Measurements from ENCODE around the gene KIF7. TPM values are rescaled to one million over a fixed set of nuclear protein-coding genes. Genes with fewer than 3 reads are reported as not detected.

The KIF7 gene
- total RNA-seq, 1 donor from 2014 or later = 4.3 TPM

GRCh38 chr15:89674526-89674925, 19.3 kb upstream of the KIF7 start:
- no peak overlapping the region for H3K4me3 ChIP-seq
- no peaks in the 10 kb centered on the region for H3K36me3 ChIP-seq
- no peaks in the 10 kb centered on the region for H4K20me1 ChIP-seq (ENCODE audit: low read depth)
- no peaks in the 10 kb centered on the region for H3K36me3 Mint-ChIP-seq
- no peak overlapping the region for H3K27ac ChIP-seq
- no peak overlapping the region for H3K4me2 ChIP-seq
- H3K9me3 Mint-ChIP-seq = no peaks in the 10 kb centered on the region
- H3K4me1 ChIP-seq = no peaks in the 10 kb centered on the region
- H2AFZ ChIP-seq (replicated peaks) = no peak overlapping the region
- no peak overlapping the region for H3K9ac ChIP-seq
- H3F3A ChIP-seq (ENCODE audit: low read depth) = no peaks in the 10 kb centered on the region
- no peaks in the 10 kb centered on the region for H3K9me3 ChIP-seq (ENCODE audit: low read depth)
- no peaks in the 10 kb centered on the region for H3K27me3 ChIP-seq
- no peak overlapping the region for H3K27ac Mint-ChIP-seq
- H3K79me2 ChIP-seq (ENCODE audit: low read depth) = no peaks in the 10 kb centered on the region
- H3K4me3 Mint-ChIP-seq = no peak overlapping the region
- no peak for TF ChIP-seq CTCF (IDR thresholded peaks at IDR 0.05)
- no peak for TF ChIP-seq EZH2 (IDR thresholded peaks at IDR 0.05)
- no peak for TF ChIP-seq EZH2phosphoT487 (IDR thresholded peaks at IDR 0.05)
- no peak for DNase-seq (ENCODE audit: low spot score)
- H3K4me1 Mint-ChIP-seq = peaks cover 16% of the 10 kb centered on the region
- H3K27me3 Mint-ChIP-seq (ENCODE audit: insufficient read depth, low read depth) = peaks cover 5% of the 10 kb centered on the region

GRCh38 chr15:89673165-89673512, 17.9 kb upstream of the KIF7 start:
- H3K4me2 ChIP-seq = no peak overlapping the region
- Mint-ChIP-seq H3K27me3 (ENCODE audit: insufficient read depth, low read depth) (peaks cover 7% of the 10 kb centered on the region), H3K9me3 (no peaks in the 10 kb centered on the region), H3K36me3 (no peaks in the 10 kb centered on the region), H3K4me3 (no peak overlapping the region), H3K4me1 (peaks cover 6% of the 10 kb centered on the region), H3K27ac (peak overlapping the region; percentile 92)
- no peak overlapping the region for H3K27ac ChIP-seq
- H3K9ac ChIP-seq = no peak overlapping the region
- peak; percentile 86 for DNase-seq (ENCODE audit: low spot score)
- no peak overlapping the region for H3K4me3 ChIP-seq
- no peaks in the 10 kb centered on the region for H3K36me3 ChIP-seq
- H3K9me3 ChIP-seq (ENCODE audit: low read depth) = no peaks in the 10 kb centered on the region
- no peaks in the 10 kb centered on the region for H3K4me1 ChIP-seq
- no peak overlapping the region for H2AFZ ChIP-seq (replicated peaks)
- TF ChIP-seq CTCF (IDR thresholded peaks at IDR 0.05) (peak; percentile 77), EZH2 (IDR thresholded peaks at IDR 0.05) (no peak), EZH2phosphoT487 (IDR thresholded peaks at IDR 0.05) (no peak)
- H3F3A ChIP-seq (ENCODE audit: low read depth) = no peaks in the 10 kb centered on the region
- no peaks in the 10 kb centered on the region for H4K20me1 ChIP-seq (ENCODE audit: low read depth)
- no peaks in the 10 kb centered on the region for H3K79me2 ChIP-seq (ENCODE audit: low read depth)
- H3K27me3 ChIP-seq = no peaks in the 10 kb centered on the region

- no peak overlapping the region for H3K4me2 ChIP-seq
- no peaks in the 10 kb centered on the region for H3K36me3 ChIP-seq
- no peaks in the 10 kb centered on the region for H3K27me3 ChIP-seq
- Mint-ChIP-seq H3K4me3 (no peak overlapping the region), H3K4me1 (peaks cover 6% of the 10 kb centered on the region), H3K36me3 (no peaks in the 10 kb centered on the region), H3K27me3 (ENCODE audit: insufficient read depth, low read depth) (peaks cover 9% of the 10 kb centered on the region), H3K27ac (peak overlapping the region; percentile 92), H3K9me3 (no peaks in the 10 kb centered on the region)
- H3K4me3 ChIP-seq = no peak overlapping the region
- no peak overlapping the region for H3K27ac ChIP-seq
- no peak for TF ChIP-seq EZH2phosphoT487 (IDR thresholded peaks at IDR 0.05)
- H3F3A ChIP-seq (ENCODE audit: low read depth) = no peaks in the 10 kb centered on the region
- H3K79me2 ChIP-seq (ENCODE audit: low read depth) = no peaks in the 10 kb centered on the region
- H3K9ac ChIP-seq = no peak overlapping the region
- no peak for DNase-seq (ENCODE audit: low spot score)
- no peak overlapping the region for H2AFZ ChIP-seq (replicated peaks)
- H3K4me1 ChIP-seq = no peaks in the 10 kb centered on the region
- H4K20me1 ChIP-seq (ENCODE audit: low read depth) = no peaks in the 10 kb centered on the region
- H3K9me3 ChIP-seq (ENCODE audit: low read depth) = no peaks in the 10 kb centered on the region
These were observed 17.2 kb upstream of the KIF7 start for GRCh38 chr15:89672221-89673164.

- Histone ChIP-seq H3K9ac (no peak overlapping the region), H3K27ac (no peak overlapping the region), H3K27me3 (no peaks in the 10 kb centered on the region), H3K4me2 (no peak overlapping the region), H3K4me3 (no peak overlapping the region), H3K4me1 (no peaks in the 10 kb centered on the region), H3K36me3 (no peaks in the 10 kb centered on the region), H4K20me1 (ENCODE audit: low read depth) (no peaks in the 10 kb centered on the region), H3K79me2 (ENCODE audit: low read depth) (no peaks in the 10 kb centered on the region), H2AFZ (replicated peaks) (no peak overlapping the region), H3K9me3 (ENCODE audit: low read depth) (no peaks in the 10 kb centered on the region), H3F3A (ENCODE audit: low read depth) (no peaks in the 10 kb centered on the region)
- no peak for DNase-seq (ENCODE audit: low spot score)
- peaks cover 6% of the 10 kb centered on the region for H3K4me1 Mint-ChIP-seq
- H3K27me3 Mint-ChIP-seq (ENCODE audit: insufficient read depth, low read depth) = peaks cover 10% of the 10 kb centered on the region
- H3K4me3 Mint-ChIP-seq = no peak overlapping the region
- H3K9me3 Mint-ChIP-seq = no peaks in the 10 kb centered on the region
- TF ChIP-seq CTCF (IDR thresholded peaks at IDR 0.05) (no peak), EZH2phosphoT487 (IDR thresholded peaks at IDR 0.05) (no peak), EZH2 (IDR thresholded peaks at IDR 0.05) (no peak)
- H3K27ac Mint-ChIP-seq = no peak overlapping the region
- H3K36me3 Mint-ChIP-seq = no peaks in the 10 kb centered on the region
These were observed 16.4 kb upstream of the KIF7 start for GRCh38 chr15:89671687-89672086.
